HepG2 (cell line): ENCODE measurements around the gene CAD. TPM values are rescaled to one million over a fixed set of nuclear protein-coding genes. Genes with fewer than 3 reads are reported as not detected.

Experiments used
- AGO1 ChIP-seq: fragments of 200-400 bp; formaldehyde crosslinking; IDR thresholded peaks from 2 replicates; pipeline ENCODE4 v1.6.1; 2017; ENCODE audit warnings: mild to moderate bottlenecking, low read depth, low read length, moderate library complexity; ENCODE audit not compliant: poor library complexity, severe bottlenecking
- BATF2 ChIP-seq: sonication (generic); formaldehyde crosslinking; IDR thresholded peaks from 2 replicates; pipeline ENCODE4 v1.8.0; 2022; ENCODE audit warnings: mild to moderate bottlenecking, missing genetic modification reagents, moderate library complexity
- DPF2 ChIP-seq: sonication (generic); formaldehyde crosslinking; IDR thresholded peaks from 2 replicates; pipeline ENCODE4 v1.4.0; 2020; ENCODE audit warnings: mild to moderate bottlenecking, low read depth, missing genetic modification reagents, borderline replicate concordance
- DR1 ChIP-seq: sonication (generic); formaldehyde crosslinking; IDR thresholded peaks from 2 replicates; pipeline ENCODE4 v1.8.0; 2021; ENCODE audit warnings: mild to moderate bottlenecking, missing genetic modification reagents, inconsistent platforms
- ELF4 ChIP-seq: sonication (generic); formaldehyde crosslinking; IDR thresholded peaks from 2 replicates; pipeline ENCODE4 v1.5.0; 2020; ENCODE audit warnings: missing genetic modification reagents, mild to moderate bottlenecking, moderate library complexity, borderline replicate concordance
- FOXM1 ChIP-seq: sonication (generic); formaldehyde crosslinking; IDR thresholded peaks from 2 replicates; pipeline ENCODE4 v1.5.0; 2020; ENCODE audit warnings: missing genetic modification reagents
- GATAD2A ChIP-seq: IDR thresholded peaks from 2 replicates; pipeline ENCODE4 v1.6.1; 2016
- PPARG ChIP-seq: conservative IDR thresholded peaks from 2 replicates; pipeline ENCODE4 v1.6.1; 2016; ENCODE audit warnings: missing biosample characterization, missing genetic modification reagents
- SCMH1 ChIP-seq: sonication (generic); formaldehyde crosslinking; IDR thresholded peaks from 2 replicates; pipeline ENCODE4 v1.9.0; 2021; ENCODE audit warnings: missing genetic modification reagents, mild to moderate bottlenecking, borderline replicate concordance
- SRY ChIP-seq: sonication (generic); formaldehyde crosslinking; IDR thresholded peaks from 2 replicates; pipeline ENCODE4 v1.8.0; 2022; ENCODE audit warnings: mild to moderate bottlenecking, missing genetic modification reagents
- TFDP2 ChIP-seq: sonication (generic); formaldehyde crosslinking; IDR thresholded peaks from 2 replicates; pipeline ENCODE4 v1.4.0; 2020; ENCODE audit warnings: missing genetic modification reagents
- TP53 ChIP-seq: sonication (generic); formaldehyde crosslinking; conservative IDR thresholded peaks from 2 replicates; pipeline ENCODE4 v1.4.0; 2020; ENCODE audit warnings: missing genetic modification reagents
- ZNF563 ChIP-seq: sonication (generic); formaldehyde crosslinking; IDR thresholded peaks from 2 replicates; pipeline ENCODE4 v1.8.0; 2022; ENCODE audit warnings: mild to moderate bottlenecking, moderate library complexity, missing genetic modification reagents
- ZNF713 ChIP-seq: sonication (generic); formaldehyde crosslinking; IDR thresholded peaks from 2 replicates; pipeline ENCODE4 v1.4.0; 2020; ENCODE audit warnings: mild to moderate bottlenecking, missing genetic modification reagents
- ZNF720 ChIP-seq: sonication (generic); formaldehyde crosslinking; IDR thresholded peaks from 2 replicates; pipeline ENCODE4 v1.4.0; 2020; ENCODE audit warnings: missing genetic modification reagents
- ZNF878 ChIP-seq: sonication (generic); formaldehyde crosslinking; IDR thresholded peaks from 2 replicates; pipeline ENCODE4 v1.8.1; 2023; ENCODE audit warnings: mild to moderate bottlenecking, missing genetic modification reagents, moderate library complexity
- polyA plus RNA-seq, 8 experiments: library from polyadenylated mRNA; depleted of rRNA in 3 of 8; stranded (reverse) in 7 of 8; unstranded in 1 of 8; fragments of >200 nt; fragmentation: Illumina TruSeq in 4 of 8; extraction: Trizol in 4 of 8; gene quantifications; 2 replicates each; pipeline versions ENCODE4 v1.2.1 to v1.2.3, GENCODE V29; 2011 to 2016; ENCODE audit warnings: low read depth in 4 of 8, missing spikeins in 1 of 8, mixed read lengths in 1 of 8; ENCODE audit not compliant: insufficient read depth in 1 of 8
- total RNA-seq, 5 experiments: library from RNA; depleted of rRNA; stranded (reverse); fragments of >200 nt; fragmentation: Illumina TruSeq; extraction: Trizol; gene quantifications; 2 replicates each; pipeline ENCODE4 v1.2.3, GENCODE V29; 2016; ENCODE audit warnings: low read depth in 1 of 5
- TF ChIP-seq, protein P1 (sequence below): IDR thresholded peaks from 2 replicates; pipeline ENCODE4 v1.6.1; 2016
- TF ChIP-seq, protein P2 (sequence below): sonication (generic); formaldehyde crosslinking; IDR thresholded peaks from 2 replicates; pipeline ENCODE4 v1.5.0; 2020; ENCODE audit warnings: mild to moderate bottlenecking, missing genetic modification reagents

The CAD gene
- total and polyA plus RNA-seq, 2 of the 13 experiments (the other 11 are each of a cell fraction or from before 2014, with no cell fraction given), result 21.7 to 37.0 TPM

DNA sequence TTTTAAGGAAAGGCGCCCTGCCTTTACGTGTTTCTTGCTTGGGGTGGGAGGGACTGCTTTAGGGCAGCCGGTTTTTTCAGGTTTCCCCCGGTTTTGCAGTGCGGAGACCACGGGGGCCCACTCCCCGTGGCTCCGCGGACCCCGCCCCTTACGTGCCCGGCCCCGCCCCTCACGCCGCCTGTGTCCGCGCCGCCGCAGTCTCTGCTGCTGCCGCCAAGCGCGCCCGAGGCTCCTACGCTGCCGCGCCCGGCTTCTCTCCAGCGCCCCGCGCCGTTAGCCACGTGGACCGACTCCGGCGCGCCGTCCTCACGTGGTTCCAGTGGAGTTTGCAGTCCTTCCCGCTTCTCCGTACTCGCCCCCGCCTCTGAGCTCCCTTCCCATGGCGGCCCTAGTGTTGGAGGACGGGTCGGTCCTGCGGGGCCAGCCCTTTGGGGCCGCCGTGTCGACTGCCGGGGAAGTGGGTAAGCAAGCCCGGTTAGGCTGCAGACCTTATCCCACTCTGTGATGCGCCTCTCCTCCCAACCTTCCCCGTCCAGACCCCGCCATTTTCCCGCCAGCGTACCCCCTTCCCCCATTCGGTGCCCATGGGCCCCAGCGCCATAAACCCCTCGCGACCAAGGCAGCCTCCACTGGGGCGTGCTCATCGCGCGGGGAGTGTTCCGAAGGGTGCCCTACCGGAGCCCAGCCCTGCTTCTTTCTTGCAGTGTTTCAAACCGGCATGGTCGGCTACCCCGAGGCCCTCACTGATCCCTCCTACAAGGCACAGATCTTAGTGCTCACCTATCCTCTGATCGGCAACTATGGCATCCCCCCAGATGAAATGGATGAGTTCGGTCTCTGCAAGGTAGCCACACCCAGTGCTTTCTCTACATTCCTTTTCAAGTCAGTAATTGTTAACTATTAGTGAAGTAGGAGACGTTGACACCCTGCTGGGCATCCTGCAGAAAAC lies at the start of gene CAD (continued):
- TF ChIP-seq, protein P1, sequence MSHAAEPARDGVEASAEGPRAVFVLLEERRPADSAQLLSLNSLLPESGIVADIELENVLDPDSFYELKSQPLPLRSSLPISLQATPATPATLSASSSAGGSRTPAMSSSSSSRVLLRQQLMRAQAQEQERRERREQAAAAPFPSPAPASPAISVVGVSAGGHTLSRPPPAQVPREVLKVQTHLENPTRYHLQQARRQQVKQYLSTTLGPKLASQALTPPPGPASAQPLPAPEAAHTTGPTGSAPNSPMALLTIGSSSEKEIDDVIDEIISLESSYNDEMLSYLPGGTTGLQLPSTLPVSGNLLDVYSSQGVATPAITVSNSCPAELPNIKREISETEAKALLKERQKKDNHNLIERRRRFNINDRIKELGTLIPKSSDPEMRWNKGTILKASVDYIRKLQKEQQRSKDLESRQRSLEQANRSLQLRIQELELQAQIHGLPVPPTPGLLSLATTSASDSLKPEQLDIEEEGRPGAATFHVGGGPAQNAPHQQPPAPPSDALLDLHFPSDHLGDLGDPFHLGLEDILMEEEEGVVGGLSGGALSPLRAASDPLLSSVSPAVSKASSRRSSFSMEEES (CRISPR knock-in tag), result peak; percentile 56; the same call in 1 of the 2 replicates
- TF ChIP-seq ZNF720 (CRISPR knock-in tag), result no peak
- TF ChIP-seq ZNF713, result no peak
- TF ChIP-seq SCMH1, result no peak
- no peak for TF ChIP-seq ELF4
- no peak for TF ChIP-seq DPF2 (CRISPR knock-in tag)
- TF ChIP-seq TP53 (CRISPR knock-in tag), result no peak
- TF ChIP-seq, protein P2, sequence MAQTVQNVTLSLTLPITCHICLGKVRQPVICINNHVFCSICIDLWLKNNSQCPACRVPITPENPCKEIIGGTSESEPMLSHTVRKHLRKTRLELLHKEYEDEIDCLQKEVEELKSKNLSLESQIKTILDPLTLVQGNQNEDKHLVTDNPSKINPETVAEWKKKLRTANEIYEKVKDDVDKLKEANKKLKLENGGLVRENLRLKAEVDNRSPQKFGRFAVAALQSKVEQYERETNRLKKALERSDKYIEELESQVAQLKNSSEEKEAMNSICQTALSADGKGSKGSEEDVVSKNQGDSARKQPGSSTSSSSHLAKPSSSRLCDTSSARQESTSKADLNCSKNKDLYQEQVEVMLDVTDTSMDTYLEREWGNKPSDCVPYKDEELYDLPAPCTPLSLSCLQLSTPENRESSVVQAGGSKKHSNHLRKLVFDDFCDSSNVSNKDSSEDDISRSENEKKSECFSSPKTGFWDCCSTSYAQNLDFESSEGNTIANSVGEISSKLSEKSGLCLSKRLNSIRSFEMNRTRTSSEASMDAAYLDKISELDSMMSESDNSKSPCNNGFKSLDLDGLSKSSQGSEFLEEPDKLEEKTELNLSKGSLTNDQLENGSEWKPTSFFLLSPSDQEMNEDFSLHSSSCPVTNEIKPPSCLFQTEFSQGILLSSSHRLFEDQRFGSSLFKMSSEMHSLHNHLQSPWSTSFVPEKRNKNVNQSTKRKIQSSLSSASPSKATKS, result no peak
- TF ChIP-seq BATF2 (CRISPR knock-in tag), result peak; percentile 41; the same call in 1 of the 2 replicates
- TF ChIP-seq GATAD2A (CRISPR knock-in tag), result 0 out of 2 replicates have a peak, but pooled peaks have one; percentile 25
- peak; percentile 66; the same call in 1 of the 2 replicates for TF ChIP-seq SRY
- no peak for TF ChIP-seq DR1 (CRISPR knock-in tag)
- TF ChIP-seq AGO1, result peak; percentile 88
- peak; percentile 62; the same call in 1 of the 2 replicates for TF ChIP-seq ZNF563 (CRISPR knock-in tag)
- peak; percentile 88 for TF ChIP-seq TFDP2 (CRISPR knock-in tag)
- TF ChIP-seq ZNF878 (CRISPR knock-in tag), result peak; percentile 50; the same call in 1 of the 2 replicates
- no peak for TF ChIP-seq FOXM1 (CRISPR knock-in tag)
- 0 out of 2 replicates have a peak, but pooled peaks have one; percentile 49 for TF ChIP-seq PPARG (CRISPR knock-in tag)
